Dermis microvascular lymphatic vessel endothelial cell (primary cell): ENCODE results near the gene ITGA6. TPM values are rescaled to one million over a fixed set of nuclear protein-coding genes. Genes with fewer than 3 reads are reported as not detected.

ENCODE experiments used
- DNase-seq, 2 donors: peaks; one replicate each; pipeline versions ENCODE4 v3.0.0 to v3.0.0-alpha.2; 2010; ENCODE audit warnings: low read depth in 2 of 2
- total RNA-seq: library from RNA; depleted of rRNA; stranded (reverse); fragments of >200 nt; gene quantifications from 2 replicates; pipeline ENCODE4 v1.2.1, GENCODE V29; 2014

ITGA6 gene
- total RNA-seq, 1 donor from 2014 or later: 305 TPM

DNA sequence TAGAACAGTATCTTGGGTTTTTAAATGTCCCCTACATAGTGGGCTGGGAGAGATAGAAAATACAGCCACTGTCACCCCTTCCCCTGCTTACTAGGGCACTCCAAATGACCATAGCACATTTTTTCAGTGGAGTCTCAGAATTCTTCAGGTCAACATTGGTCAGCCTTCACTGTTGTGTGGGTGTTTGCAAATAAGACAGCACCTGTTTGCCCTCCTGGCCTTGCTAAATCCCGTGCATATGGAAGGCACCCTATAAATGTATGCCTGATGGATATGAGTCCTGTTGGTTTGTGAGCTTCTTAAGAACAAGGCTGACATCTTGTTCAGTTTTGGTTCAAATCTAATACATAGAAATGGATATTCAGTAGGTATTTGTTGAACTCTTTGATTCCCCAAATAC, 12.5 kb downstream of the ITGA6 start:
- DNase-seq: no peak

GRCh38 chr2:172440795-172441194, 13.4 kb downstream of the ITGA6 start:
- DNase-seq: peak in 1 of 2 donors; percentile 55

DNA sequence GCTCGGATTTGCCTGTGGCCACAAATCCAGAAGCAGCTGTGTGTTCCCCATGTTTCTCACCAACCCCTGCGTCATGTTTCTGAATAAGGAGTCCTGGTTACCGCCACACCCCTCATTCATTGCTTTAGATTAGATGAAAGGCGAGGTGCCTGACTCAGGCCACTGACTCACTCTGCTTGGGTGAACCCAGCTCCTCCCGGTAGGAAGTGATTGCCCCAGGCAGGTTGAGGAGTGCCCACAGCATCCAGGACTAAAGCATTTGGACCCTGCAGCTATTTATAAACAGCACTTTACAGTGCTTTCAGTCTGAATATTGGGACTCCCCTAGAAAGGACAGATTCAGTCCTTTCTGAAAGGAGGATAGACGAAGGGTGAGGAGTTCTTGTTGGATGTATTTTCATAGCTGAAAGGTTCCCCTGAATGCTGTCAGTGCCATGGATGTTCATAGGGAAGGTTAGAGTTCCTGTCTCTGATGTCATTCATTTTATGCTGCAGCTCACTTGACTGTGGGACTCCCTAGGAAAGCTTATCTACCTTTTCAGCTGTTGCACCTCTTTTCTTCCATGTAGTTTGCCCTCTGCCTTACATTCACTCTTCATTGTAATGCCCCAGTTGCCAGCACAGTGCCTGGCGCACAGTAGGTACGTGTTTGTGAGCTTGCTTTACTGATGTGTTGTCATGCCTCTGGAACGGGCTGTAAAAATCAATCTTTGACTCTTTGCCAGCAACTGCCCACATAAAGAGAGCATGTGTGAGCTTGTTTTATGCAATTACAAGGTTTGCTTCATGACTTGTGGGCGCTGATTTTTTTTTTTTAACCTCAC, 14.9 kb downstream of the ITGA6 start:
- DNase-seq: peak in 1 of 2 donors; percentile 83

- DNase-seq: no peak
Observed at GRCh38 chr2:172445851-172446250, 18.5 kb downstream of the ITGA6 start.

DNA sequence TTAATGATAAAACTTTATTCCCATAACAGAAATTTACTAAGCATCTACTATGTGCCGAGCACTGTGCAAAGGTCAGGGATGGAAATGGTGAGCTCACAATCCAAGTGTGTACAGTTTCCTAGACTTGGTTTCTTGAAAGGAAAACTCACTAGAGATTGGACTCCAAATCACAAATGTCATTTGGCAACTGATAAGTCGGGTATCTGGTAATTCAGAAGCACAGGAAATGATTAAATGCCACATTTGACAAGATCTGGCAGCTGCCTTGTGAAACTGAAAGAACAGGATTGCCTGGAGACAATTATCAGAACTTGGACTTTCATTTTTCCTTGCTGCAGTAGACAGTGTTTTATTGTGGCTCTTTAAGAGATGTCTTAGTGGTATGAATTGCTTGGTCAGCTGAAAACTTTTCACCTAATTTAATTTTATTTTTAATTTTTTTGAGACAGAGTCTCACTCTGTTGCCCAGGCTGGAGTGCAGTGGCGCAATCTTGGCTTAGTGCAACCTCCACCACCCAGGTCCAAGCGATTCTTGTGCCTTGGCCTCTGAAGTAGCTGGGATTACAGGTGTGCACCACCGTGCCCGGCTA, 19.2 kb downstream of the ITGA6 start:
- peak in 1 of 2 donors; percentile 61 for DNase-seq

DNA sequence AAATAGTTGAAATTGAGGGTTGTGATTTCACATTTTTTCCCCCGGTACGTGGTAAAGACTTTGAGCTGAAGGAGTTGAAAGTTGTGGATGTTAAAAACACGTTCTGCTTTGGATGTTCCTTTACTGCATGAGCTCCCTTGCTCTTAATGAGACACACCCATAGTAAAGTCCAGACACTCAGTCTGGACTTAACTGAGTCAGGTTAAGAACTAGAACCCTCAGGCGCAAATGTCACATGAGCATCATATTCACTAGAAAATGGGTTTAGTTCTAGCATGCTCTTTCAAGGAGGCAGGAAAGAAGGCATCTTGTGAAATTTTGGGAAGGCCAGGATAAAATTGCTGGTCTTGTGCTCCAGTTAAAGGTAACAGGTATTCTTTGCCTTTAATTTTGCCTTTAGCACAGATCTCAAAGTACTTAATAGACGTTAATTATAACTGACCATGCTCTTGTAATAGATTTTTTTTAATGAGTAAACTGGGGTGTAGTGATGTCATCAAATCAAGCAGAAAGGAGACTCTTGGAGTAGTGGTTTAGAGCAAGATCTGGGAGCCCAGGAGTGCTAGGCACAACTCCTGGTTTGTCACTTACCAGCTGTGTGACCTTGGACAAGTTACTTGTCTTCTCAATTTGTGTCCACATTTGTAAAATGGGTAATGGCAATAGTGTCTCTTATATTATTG, 20.6 kb downstream of the ITGA6 start:
- DNase-seq: no peak

- no peak for DNase-seq
Observed at GRCh38 chr2:172448544-172449267, 21.3 kb downstream of the ITGA6 start.

- DNase-seq: no peak
Observed at GRCh38 chr2:172449911-172450550, 22.6 kb downstream of the ITGA6 start.

- no peak for DNase-seq
Observed at GRCh38 chr2:172451923-172452322, 24.5 kb downstream of the ITGA6 start.

- no peak for DNase-seq
Observed at GRCh38 chr2:172452845-172453244, 25.5 kb downstream of the ITGA6 start.

GRCh38 chr2:172454404-172455120, 27.2 kb downstream of the ITGA6 start:
- DNase-seq: no peak

GRCh38 chr2:172455121-172455515, 27.7 kb downstream of the ITGA6 start:
- no peak for DNase-seq

DNA sequence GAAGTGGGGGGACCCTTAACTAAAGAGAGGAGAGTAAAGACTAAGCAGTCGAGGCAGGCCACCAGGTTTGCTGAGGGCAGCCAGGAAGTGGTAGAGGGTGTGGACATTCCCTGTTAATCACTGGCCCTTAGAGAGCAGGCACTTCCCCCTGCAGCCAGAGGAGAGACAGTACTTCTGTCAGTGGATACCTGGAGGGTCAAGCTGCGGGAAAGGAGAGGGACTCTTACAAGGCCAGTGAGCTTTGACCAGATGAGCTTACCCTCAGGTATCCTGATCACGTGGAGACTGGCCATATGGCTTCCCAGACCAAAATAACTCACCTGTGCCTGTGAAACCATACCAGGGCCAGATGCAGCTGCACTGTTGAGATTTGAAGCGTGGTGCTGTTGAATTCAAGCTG, 28.6 kb downstream of the ITGA6 start:
- DNase-seq: no peak

DNA sequence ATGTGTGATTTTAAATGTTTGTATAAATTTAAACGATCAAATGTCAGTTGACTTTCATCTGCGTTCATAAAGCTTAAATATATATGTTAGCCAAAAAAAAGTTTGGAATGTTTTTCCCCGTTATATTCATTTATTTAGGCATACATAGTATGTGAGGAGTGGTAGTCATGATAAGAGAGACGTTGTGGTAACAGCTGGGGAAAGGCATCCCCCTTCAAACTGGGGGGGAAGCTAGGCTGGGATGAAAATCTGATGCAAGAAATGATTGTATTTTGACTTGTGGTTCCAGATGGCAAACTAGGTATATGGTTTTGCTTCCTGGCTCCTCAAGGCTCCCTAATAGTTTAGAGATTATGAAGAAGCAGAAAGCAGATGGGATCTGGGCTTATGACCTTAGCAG, 30.1 kb downstream of the ITGA6 start:
- DNase-seq: no peak

- DNase-seq: no peak
Observed at GRCh38 chr2:172458561-172459124, 31.3 kb downstream of the ITGA6 start.

DNA sequence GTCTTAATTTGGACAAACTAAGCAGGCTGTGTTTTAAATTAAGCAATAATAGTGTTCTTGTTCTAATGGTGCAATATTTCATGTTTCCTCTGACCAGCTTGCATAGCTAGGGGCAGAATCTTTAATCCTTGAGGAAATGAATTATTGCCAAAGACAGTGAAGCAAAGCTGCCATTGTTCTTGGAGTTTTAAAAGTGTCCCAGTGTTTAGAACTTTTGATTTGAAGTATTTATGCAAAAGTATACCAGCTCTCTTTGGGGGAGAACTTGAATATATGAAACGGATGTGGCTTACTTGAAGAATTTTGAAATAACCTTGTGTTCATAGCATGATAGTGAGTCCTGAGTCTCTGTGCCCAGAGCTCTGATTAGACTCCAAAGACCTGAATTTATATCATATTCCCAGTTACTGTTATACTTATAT, 33.4 kb downstream of the ITGA6 start:
- DNase-seq: no peak

DNA sequence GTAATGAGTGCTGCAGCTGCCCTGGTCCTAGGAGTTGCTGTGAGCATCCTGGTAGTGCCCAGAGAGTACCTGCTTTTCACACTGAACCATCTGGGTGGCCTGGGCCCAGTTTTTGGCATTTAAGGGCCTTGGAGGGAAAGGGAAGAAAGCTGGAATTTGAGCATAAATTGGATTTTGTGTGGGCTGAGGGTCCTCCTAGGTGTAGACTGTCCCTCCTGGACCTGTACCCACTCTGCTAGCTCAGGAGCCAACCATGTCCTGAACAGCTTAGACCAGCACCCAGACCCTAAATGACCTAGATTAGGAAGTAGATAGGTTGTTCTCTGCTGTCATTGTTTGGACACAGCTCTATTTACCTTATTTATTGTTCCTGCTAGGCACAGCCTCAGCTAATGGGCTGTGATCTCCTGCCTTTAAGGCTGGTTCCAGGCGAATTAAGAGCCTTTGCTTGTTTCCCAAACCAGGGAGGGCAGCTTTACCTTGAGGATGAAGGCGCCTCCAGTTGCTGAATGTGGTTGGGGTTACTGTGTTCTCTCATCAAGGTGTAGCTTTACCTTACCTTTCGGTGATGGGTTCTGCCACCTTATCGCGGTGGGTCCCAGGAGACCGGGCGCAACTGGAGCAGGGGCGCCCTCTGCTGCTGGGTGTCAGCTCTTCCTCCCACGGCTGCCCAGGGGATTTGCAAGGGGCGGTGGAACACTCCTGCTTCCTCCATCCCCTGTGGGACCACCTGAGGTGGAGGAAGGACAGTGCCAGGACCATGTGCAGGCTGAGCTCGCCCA, 34.4 kb downstream of the ITGA6 start:
- DNase-seq: peak in 1 of 2 donors; percentile 51

GRCh38 chr2:172462373-172462848, 35.0 kb downstream of the ITGA6 start:
- no peak for DNase-seq

DNA sequence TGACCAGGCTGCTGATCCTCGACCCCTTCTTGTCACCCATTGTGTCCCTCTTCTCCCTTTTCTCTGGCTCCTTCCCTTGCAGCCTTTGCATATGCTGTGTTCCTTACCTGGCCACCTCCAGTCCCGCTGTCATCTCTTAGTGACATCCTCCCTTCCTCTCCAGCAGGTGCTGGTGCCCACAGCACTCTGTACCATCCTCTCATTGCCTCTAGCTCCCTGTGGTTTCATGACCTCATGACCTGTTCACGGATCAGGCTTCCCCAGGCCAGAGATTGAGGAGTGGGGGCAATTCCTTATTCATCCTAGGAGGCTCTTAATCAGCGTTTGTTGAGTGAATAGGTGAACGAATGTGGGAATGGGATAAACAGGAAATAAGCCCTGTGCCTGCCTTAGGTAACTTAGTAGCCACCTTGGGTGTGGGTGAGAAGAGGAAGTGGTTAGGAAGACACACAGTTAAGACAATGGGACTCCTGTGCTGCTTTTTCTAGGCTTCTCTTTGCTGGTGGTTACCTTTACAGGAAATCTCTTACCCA, 35.5 kb downstream of the ITGA6 start:
- no peak for DNase-seq
